CD4-positive, alpha-beta T cell treated with Interleukin-21 for 1 hour (primary cell): ENCODE measurements around the gene ABI1.

ENCODE experiments used
- DNase-seq: peaks from one replicate; pipeline ENCODE4 v3.0.0-alpha.2; 2020

The ABI1 gene

GRCh38 chr10:26703096-26703495 is 157.7 kb downstream of the ABI1 start:
- DNase-seq: no peak

DNA sequence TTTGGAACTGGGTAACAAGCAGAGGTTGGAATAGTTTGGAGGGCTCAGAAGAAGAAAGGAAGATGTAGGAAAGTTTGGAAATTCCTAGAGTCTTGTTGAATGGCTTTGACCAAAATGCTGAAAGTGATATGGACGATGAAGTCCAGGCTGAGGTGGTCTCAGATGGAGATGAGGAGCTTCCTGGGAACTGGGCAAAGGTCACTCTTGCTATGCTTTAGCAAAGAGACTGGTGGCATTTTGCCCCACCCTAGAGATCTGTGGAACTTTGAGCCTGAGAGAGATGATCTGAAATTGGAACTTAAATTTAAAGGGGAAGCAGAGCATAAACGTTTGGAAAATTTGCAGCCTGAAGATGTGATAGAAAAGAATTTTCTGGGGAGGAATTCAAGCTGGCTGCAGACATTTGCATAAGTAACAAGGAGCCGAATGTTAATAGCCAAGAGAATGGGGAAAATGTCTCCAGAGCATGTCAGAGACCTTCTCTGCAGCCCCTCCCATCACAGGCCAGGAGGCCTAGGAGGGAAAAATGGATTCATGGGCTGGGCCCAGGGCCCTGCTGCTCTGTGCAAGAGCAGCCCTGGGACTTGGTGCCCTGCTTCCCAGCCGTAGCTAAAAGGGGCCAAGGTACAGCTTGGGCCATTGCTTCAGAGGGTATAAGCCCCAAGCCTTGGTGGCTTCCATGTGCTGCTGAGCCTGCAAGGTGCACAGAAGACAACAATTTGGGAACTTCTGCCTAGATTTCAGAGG is 159.7 kb downstream of the ABI1 start:
- no peak for DNase-seq

GRCh38 chr10:26699631-26700030 is 161.1 kb downstream of the ABI1 start:
- DNase-seq: no peak

DNA sequence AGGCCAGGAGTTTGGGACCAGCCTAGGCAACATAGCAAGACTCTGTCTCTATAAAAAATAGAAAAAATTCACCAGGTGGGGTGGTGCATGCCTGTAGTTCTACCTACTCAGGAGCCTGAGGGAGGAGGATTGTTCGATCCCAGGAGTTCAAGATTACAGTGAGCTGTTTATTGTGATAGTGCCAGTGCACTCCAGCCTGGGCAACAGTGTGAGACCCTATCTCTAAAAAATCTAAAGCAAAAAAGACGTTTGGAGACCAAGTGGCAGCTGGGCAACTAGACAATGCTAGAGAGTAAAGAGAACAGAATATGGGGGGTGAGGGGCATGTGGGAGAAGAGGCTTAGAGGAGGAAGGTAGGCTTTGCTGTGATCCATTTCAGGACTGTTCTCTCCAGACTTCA is 161.8 kb downstream of the ABI1 start:
- DNase-seq: no peak

- DNase-seq: no peak
Observed at GRCh38 chr10:26697922-26698608, 162.7 kb downstream of the ABI1 start.

GRCh38 chr10:26697163-26697921 is 163.4 kb downstream of the ABI1 start, which contains the start of gene PDSS1:
Gene PDSS1, plus strand, starts transcription at chr10:26697701. Its CDS starts 11 bp downstream, at chr10:26697712.
- DNase-seq: peak; percentile 69

DNA sequence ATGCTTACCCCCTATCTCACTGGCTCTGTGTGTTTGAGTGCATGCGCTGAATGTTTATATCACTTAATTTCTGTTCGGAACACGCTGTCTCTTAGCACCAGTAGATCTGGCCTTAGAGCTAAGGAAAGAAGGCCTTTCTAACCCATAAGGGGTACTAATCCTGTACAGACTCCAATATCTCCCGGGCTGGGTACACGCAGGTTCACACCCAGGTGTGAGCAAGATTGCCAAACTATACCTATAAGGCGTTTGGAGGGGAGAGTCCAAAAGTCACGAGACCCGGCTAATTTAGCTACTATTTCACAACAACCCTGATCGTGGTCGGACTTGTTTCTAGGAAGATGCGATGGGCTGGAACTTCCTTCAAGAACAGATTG is 164.0 kb downstream of the ABI1 start:
- no peak for DNase-seq
